Astrocyte of the cerebellum (primary cell): ENCODE measurements around the gene CCL2.

Experiments used
- DNase-seq: peaks from one replicate; pipeline ENCODE4 v3.0.0-alpha.2; 2011; ENCODE audit warnings: low read depth
- H3K4me3 ChIP-seq: 2 replicates; pipeline ENCODE4 v1.5.1; 2011; ENCODE audit warnings: mild to moderate bottlenecking, low read depth, low read length, moderate library complexity
- CTCF ChIP-seq: IDR thresholded peaks from 2 replicates; pipeline ENCODE4 v1.5.1; 2012; ENCODE audit warnings: low read length, low read depth, moderate library complexity, mild to moderate bottlenecking; ENCODE audit errors: missing control alignments
- in situ Hi-C: cut with HindIII; loops from 2 replicates; pipeline ENCODE4 v1.10.0; 2017; ENCODE audit warnings: low sequenced_read_pairs

Gene CCL2

GRCh38 chr17:34254651-34255380 lies at the start of gene CCL2:
CCL2 (plus strand) TSS chr17:34255285; CDS start chr17:34255350, 65 bp downstream.
- H3K4me3 ChIP-seq, result peak within 1 kb of the TSS; percentile 49
- no peak for TF ChIP-seq CTCF
- in situ Hi-C loops, result no loop called here
- no peak for DNase-seq

GRCh38 chr17:34205401-34205800 lies 49.7 kb upstream of the CCL2 start:
- no peak for DNase-seq
- in situ Hi-C loops, result loop anchor here (5.0 kb wide), 2 partner anchors 33 to 97 kb away; no protein-coding TSS in a partner anchor
- no peak for TF ChIP-seq CTCF
- no peak overlapping the region for H3K4me3 ChIP-seq

- H3K4me3 ChIP-seq, result no peak overlapping the region
- in situ Hi-C loops, result loop anchor here (5.0 kb wide), 2 partner anchors 34 to 96 kb away; no protein-coding TSS in a partner anchor
- TF ChIP-seq CTCF, result no peak
- no peak for DNase-seq
These were observed 48.5 kb upstream of the CCL2 start for GRCh38 chr17:34206569-34206968.

GRCh38 chr17:34207572-34207971 lies 47.5 kb upstream of the CCL2 start:
- TF ChIP-seq CTCF, result no peak
- in situ Hi-C loops, result loop anchor here (5.0 kb wide), 2 partner anchors 35 to 95 kb away; no protein-coding TSS in a partner anchor
- no peak overlapping the region for H3K4me3 ChIP-seq
- no peak for DNase-seq

GRCh38 chr17:34218748-34219147 lies 36.3 kb upstream of the CCL2 start:
- no peak for TF ChIP-seq CTCF
- in situ Hi-C loops, result no loop called here
- no peak for DNase-seq
- no peak overlapping the region for H3K4me3 ChIP-seq

GRCh38 chr17:34219405-34219804 lies 35.7 kb upstream of the CCL2 start:
- no peak for DNase-seq
- no peak overlapping the region for H3K4me3 ChIP-seq
- TF ChIP-seq CTCF, result no peak
- in situ Hi-C loops, result no loop called here
